Cerebellar nuclear complex (tissue), 1 donor: ENCODE results near the gene KRT38.

Experiments
- DNase-seq, 2 experiments: peaks; one replicate each; lab custom pipeline; 2025; lab: John Stamatoyannopoulos, UW

KRT38 gene

GRCh38 chr17:41421617-41422016, 19.2 kb downstream of the KRT38 start:
- no peak for DNase-seq

GRCh38 chr17:41421116-41421515, 19.7 kb downstream of the KRT38 start:
- no peak for DNase-seq

DNA sequence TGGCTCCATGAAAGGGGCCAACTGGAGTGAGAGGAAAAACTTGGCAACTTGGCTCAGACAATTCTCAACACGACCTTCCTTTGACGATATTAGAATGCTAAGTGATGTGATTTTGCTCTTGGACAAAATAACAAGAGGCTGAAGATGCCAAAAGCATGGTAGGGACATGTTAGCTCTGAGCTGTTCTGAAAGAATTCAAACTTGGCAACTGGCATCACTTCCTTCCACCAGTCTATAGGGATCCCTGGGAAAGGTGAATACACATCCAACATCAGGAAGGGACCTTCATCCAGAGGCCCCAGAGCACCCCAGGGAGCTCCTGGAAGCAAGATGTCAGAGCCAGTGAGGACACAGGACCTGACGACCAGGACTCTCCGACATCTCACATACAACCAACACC, 20.6 kb downstream of the KRT38 start:
- DNase-seq, result no peak

GRCh38 chr17:41419716-41420115, 21.1 kb downstream of the KRT38 start:
- DNase-seq, result no peak

GRCh38 chr17:41418116-41418860, 22.5 kb downstream of the KRT38 start:
- no peak for DNase-seq

- DNase-seq, result no peak
These were observed 23.2 kb downstream of the KRT38 start for GRCh38 chr17:41417576-41418015.

GRCh38 chr17:41417127-41417526, 23.7 kb downstream of the KRT38 start:
- DNase-seq, result no peak

DNA sequence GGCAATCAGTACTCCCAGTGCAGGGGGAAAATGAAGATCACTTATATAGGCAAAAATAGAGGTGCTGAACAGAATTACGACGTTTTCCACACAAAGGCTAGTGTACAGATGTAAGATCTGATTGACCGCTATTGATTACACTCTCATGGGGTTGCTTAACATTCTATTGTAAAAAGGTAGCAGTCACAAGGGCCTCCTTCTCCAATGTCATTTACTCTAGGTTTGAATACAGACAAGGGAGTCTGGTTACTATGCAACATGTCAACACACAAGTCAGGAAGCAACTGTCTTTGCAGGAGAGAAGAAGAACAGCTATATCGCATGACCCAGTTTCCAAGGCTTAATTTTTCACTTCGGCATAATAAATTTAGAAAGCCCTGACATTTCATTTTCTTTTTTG, 24.3 kb downstream of the KRT38 start:
- DNase-seq, result no peak

- DNase-seq, result no peak
These were observed 24.9 kb downstream of the KRT38 start for GRCh38 chr17:41415833-41416335.

DNA sequence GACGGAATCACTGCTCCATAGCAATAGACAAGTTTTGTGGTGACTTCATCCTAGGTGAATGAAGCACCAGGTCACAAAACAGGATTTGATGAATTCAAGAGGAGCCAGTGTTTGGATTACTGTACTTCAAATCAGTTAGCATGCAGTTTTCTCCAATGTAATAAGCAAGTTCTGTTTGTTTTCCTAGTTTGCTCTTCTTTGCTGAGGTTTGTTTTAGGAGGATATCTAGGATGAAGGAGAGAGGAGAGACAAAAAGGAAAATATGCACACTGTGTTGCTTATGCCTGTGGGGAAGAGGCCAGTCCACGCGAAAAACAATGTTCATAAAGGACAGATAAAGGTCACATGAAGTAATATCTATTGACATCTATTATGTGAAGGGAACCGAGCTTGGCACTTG, 25.4 kb downstream of the KRT38 start:
- no peak for DNase-seq

DNA sequence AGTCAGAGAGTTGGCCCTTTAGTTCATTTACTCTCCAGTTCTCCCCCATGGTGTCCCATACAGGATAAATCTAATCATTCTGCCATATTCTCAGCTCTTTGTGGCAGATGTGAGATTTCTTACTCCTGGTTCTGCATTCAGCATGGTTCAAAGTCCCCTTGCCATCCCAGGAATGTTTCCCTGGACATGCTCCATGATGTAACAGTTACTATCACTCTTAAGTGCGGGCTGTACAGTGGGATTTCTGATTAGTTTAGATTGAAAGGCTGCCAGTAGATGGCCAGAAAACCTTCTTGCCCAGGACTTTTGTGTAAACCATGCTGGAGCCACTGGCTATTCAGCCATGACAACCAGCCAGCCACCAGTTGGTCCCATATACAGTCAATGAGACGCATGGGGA, 26.8 kb downstream of the KRT38 start:
- no peak for DNase-seq

- no peak for DNase-seq
These were observed 27.3 kb downstream of the KRT38 start for GRCh38 chr17:41413353-41413957.

DNA sequence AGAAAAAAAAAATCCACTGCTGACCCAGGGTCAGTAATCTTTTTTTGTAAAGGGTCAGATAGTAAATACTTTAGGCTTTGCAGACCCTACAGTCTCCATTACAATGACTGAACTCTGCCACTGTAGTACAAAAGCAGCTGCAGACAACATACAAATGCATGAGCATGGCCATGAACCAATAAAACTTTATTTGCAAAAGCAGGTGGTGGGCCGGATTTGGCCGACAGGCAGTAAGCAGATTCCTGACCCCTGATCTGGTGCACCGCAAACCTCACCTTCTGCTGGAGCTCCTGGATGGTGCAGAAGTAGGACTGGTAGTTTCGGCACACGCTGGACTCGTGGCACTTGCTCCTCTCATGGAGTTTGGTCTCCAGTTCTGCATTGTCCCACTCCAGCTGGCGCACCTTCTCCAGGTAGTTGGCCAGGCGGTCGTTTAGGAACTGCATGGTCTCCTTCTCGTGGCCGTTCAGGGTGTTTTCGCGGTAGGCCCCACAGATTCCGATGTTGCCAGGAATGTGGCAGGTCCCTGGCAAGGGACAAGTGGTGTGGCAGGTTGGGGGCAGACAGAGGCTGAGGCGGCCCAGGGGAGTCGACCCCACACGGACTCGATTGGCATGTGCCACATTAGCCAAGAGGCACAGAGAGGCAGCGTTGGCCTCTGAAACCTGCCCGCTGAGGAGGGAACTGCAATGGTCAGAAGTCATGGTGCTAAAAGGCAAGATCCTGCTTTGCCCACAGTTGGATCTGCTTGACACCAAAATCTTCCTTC, 29.5 kb downstream of the KRT38 start:
- DNase-seq, result no peak

- DNase-seq, result no peak
These were observed 33.6 kb downstream of the KRT38 start for GRCh38 chr17:41407226-41407625.

DNA sequence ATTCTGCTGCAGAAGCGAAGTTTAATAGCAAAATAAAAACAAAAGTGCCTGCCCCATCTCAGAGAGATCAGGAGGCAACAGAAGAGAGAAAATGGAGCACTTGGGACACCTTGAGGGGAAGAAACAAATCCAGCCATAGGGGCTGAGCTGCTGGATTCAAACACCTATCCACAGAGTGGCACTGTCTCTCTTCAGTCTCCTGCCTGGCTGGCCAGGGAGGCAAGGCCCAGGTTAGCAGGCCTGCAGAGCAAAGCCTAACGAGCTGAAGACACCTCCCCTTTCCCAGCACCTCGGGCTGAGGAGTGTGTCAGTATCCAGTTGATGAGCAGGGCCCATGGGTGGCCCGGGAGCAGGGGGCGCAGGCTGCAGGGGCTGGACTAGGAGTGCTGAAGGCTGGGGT, 34.6 kb downstream of the KRT38 start:
- DNase-seq, result no peak

- no peak for DNase-seq
These were observed 36.6 kb downstream of the KRT38 start for GRCh38 chr17:41404024-41404671.

GRCh38 chr17:41403404-41404023, 37.3 kb downstream of the KRT38 start:
- DNase-seq, result no peak

GRCh38 chr17:41402161-41402560, 38.6 kb downstream of the KRT38 start:
- DNase-seq, result no peak

DNA sequence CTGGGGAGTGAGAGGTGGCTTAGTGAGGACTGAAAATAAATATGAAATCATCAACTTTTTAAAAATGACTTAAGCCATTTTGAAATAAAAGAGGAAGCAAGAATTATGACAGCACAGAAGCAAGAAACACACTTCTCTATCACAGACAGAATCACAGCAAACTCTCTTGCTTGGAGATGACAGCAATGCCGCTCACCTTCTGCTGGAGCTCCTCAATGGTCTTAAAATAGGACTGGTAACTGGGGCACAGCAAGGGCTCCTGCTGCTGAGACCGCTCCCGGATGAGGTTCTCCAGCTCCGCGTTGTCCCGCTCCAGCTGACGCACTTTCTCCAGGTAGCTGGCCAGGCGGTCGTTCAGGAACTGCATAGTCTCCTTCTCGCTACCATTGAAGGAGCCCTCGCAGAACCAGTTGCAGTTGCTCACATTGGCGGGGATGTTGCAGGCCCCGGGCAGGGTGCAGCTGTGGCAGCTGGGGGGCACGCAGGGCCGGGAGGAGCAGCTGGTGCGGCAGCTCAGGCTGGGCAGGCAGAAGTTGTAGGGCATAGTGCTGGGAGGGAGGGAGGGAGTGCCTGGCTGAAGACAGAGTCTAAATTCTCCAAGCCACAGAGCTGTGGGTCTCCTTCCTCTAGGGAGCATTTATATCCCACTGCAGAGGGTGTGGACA, 43.7 kb downstream of the KRT38 start, which contains the start of gene KRT31:
Gene KRT31 (minus strand): TSS at position 613 of the 665 bp plus-strand sequence. CDS start 69 bp downstream, at position 544.
- DNase-seq, result peak in 1 of 2 experiments; percentile 31

DNA sequence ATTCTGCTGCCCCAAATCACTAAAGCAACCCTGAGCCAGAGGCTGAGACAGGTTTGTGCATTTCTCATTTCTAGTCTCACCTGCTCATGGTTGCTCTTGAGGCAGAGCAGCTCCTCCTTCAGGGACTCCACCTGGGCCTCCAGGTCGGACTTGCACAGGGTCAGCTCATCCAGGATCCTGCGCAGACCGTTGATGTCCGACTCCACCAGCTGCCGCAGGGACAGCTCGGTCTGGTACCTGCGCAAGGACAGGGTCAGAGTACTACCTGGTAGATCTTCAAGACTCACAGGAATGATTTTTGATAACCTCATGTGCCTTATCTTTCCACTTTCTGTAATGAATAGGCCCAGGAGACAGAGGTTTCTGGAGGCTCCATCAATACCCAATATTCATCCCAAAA, 44.4 kb downstream of the KRT38 start:
- no peak for DNase-seq

DNA sequence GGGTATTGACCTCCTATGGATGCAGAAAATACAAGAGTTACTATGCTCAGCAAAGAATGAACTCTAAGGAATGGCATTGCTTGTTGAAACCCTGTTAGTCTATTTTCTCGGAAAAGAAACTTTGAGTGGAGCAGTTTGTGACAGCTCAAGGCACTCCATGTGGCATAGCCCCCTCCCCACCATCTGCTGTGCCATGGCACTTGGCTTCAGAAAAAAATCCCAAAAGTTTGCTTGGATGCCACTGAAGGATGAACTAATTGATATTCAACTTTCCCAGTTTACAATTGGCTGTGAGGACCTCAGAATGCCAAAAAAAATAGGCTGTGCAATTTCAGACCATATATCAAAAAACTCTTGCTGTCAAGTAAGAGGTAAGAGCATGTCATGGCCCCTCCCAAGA, 45.2 kb downstream of the KRT38 start:
- DNase-seq, result no peak
